AG09319 (cell line): ENCODE measurements around the gene CDON.
"Not testable (repeated sequence)": the region's sequence is repeated elsewhere in the genome, so short reads cannot be mapped to it uniquely, and the experiment has no call there.

Experiments
- DNase-seq: peaks from one replicate; pipeline ENCODE4 v3.0.0-alpha.2; 2010; ENCODE audit warnings: low read depth; ENCODE audit errors: extremely low read depth
- CTCF ChIP-seq: IDR thresholded peaks from 2 replicates; pipeline ENCODE4 v1.5.1; 2011; ENCODE audit warnings: low read depth, mild to moderate bottlenecking, inconsistent platforms, low read length, moderate library complexity

Gene CDON

GRCh38 chr11:125918140-125918840 is 144.4 kb downstream of the CDON start:
- TF ChIP-seq CTCF: no peak
- DNase-seq: no peak

- no peak for TF ChIP-seq CTCF
- no peak for DNase-seq
These were observed 145.9 kb downstream of the CDON start for GRCh38 chr11:125916683-125917347.

- not testable (repeated sequence) for DNase-seq
These were observed 148.1 kb downstream of the CDON start for GRCh38 chr11:125914601-125915000.

GRCh38 chr11:125910226-125910849 is 152.3 kb downstream of the CDON start:
- no peak for TF ChIP-seq CTCF

More at GRCh38 chr11:125910226-125910849, 152.3 kb downstream of the CDON start:
- no peak for DNase-seq
